Glutamatergic neuron (in vitro differentiated cells): ENCODE results near the gene SMC1B. TPM values are rescaled to one million over a fixed set of nuclear protein-coding genes. Genes with fewer than 3 reads are reported as not detected.

ENCODE experiments used
- DNase-seq: peaks from one replicate; pipeline ENCODE4 v3.0.0; 2022
- H3K27ac Mint-ChIP-seq: one replicate; pipeline ENCODE4 v1.8.0; 2020; ENCODE audit warnings: mild to moderate bottlenecking, mixed read lengths, inconsistent platforms; ENCODE audit not compliant: unreplicated experiment
- H3K27me3 Mint-ChIP-seq: one replicate; pipeline ENCODE4 v1.8.0; 2020; ENCODE audit warnings: mild to moderate bottlenecking, moderate library complexity, mixed read lengths, inconsistent platforms; ENCODE audit not compliant: unreplicated experiment
- H3K36me3 Mint-ChIP-seq: one replicate; pipeline ENCODE4 v1.8.0; 2020; ENCODE audit warnings: mild to moderate bottlenecking, mixed read lengths, inconsistent platforms; ENCODE audit not compliant: unreplicated experiment
- H3K4me1 Mint-ChIP-seq: one replicate; pipeline ENCODE4 v1.8.0; 2020; ENCODE audit warnings: mild to moderate bottlenecking, low read depth, mixed read lengths, inconsistent platforms; ENCODE audit not compliant: unreplicated experiment
- H3K4me3 Mint-ChIP-seq: one replicate; pipeline ENCODE4 v1.8.0; 2020; ENCODE audit warnings: mild to moderate bottlenecking, mixed read lengths, inconsistent platforms; ENCODE audit not compliant: unreplicated experiment
- H3K9me3 Mint-ChIP-seq: one replicate; pipeline ENCODE4 v1.8.0; 2020; ENCODE audit warnings: mild to moderate bottlenecking, moderate library complexity, mixed read lengths, inconsistent platforms; ENCODE audit not compliant: unreplicated experiment
- total RNA-seq: library from RNA; stranded (reverse); fragmentation: NEBNext Ultra II Directional; extraction: Animal tissue kit (Norgen Biotek cat#: 25700); gene quantifications from one replicate; pipeline ENCODE4 v1.2.1, GENCODE V29; 2021; ENCODE audit not compliant: unreplicated experiment
- TF ChIP-seq, protein P1 (sequence below): fragments of 200-600 bp; sonication (generic); IDR thresholded peaks from one replicate; pipeline ENCODE4 v1.5.0; 2021; ENCODE audit not compliant: partially characterized antibody, unreplicated experiment

The SMC1B gene
- total RNA-seq, 1 donor from 2014 or later: not detected

DNA sequence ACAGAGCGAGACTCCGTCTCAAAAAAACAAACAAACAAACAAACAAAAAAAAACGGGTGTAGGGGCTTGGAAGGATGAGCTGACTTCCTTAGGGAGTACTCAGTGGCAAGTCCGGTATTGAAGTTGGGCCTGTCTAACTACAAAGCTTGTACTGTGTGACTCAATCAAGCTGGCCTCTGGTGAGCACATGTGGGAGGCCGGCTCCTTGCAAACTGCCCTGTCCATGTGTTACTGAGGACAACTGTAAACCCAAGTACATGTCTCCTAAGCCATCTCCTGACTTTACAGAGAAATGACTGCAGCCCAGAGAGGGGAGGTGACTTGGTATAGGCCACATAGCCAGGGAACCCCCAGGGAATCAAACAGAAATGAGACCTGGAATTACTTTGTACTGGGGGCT lies 11.7 kb upstream of the SMC1B start:
- Mint-ChIP-seq H3K27ac (no peak overlapping the region), H3K4me3 (no peak overlapping the region), H3K27me3 (peaks cover 9% of the 10 kb centered on the region), H3K36me3 (peaks cover 8% of the 10 kb centered on the region), H3K9me3 (peaks cover 2% of the 10 kb centered on the region), H3K4me1 (peaks cover 4% of the 10 kb centered on the region)
- TF ChIP-seq, protein P1, sequence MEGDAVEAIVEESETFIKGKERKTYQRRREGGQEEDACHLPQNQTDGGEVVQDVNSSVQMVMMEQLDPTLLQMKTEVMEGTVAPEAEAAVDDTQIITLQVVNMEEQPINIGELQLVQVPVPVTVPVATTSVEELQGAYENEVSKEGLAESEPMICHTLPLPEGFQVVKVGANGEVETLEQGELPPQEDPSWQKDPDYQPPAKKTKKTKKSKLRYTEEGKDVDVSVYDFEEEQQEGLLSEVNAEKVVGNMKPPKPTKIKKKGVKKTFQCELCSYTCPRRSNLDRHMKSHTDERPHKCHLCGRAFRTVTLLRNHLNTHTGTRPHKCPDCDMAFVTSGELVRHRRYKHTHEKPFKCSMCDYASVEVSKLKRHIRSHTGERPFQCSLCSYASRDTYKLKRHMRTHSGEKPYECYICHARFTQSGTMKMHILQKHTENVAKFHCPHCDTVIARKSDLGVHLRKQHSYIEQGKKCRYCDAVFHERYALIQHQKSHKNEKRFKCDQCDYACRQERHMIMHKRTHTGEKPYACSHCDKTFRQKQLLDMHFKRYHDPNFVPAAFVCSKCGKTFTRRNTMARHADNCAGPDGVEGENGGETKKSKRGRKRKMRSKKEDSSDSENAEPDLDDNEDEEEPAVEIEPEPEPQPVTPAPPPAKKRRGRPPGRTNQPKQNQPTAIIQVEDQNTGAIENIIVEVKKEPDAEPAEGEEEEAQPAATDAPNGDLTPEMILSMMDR: no peak
- no peak for DNase-seq

- TF ChIP-seq, protein P1: no peak
- H3K27me3 Mint-ChIP-seq: peaks cover 8% of the 10 kb centered on the region
- H3K4me3 Mint-ChIP-seq: no peak overlapping the region
- no peak overlapping the region for H3K27ac Mint-ChIP-seq
- H3K4me1 Mint-ChIP-seq: peaks cover 4% of the 10 kb centered on the region
- peaks cover 2% of the 10 kb centered on the region for H3K9me3 Mint-ChIP-seq
- DNase-seq: no peak
- H3K36me3 Mint-ChIP-seq: peaks cover 8% of the 10 kb centered on the region
Measured at GRCh38 chr22:45424241-45424731, 10.9 kb upstream of the SMC1B start.

- TF ChIP-seq, protein P1: no peak
- H3K27ac Mint-ChIP-seq: no peak overlapping the region
- H3K4me3 Mint-ChIP-seq: no peak overlapping the region
- H3K36me3 Mint-ChIP-seq: peaks cover 15% of the 10 kb centered on the region
- H3K27me3 Mint-ChIP-seq: peaks cover 9% of the 10 kb centered on the region
- peaks cover 4% of the 10 kb centered on the region for H3K9me3 Mint-ChIP-seq
- H3K4me1 Mint-ChIP-seq: no peaks in the 10 kb centered on the region
- DNase-seq: no peak
Measured at GRCh38 chr22:45423524-45423923, 10.1 kb upstream of the SMC1B start.

DNA sequence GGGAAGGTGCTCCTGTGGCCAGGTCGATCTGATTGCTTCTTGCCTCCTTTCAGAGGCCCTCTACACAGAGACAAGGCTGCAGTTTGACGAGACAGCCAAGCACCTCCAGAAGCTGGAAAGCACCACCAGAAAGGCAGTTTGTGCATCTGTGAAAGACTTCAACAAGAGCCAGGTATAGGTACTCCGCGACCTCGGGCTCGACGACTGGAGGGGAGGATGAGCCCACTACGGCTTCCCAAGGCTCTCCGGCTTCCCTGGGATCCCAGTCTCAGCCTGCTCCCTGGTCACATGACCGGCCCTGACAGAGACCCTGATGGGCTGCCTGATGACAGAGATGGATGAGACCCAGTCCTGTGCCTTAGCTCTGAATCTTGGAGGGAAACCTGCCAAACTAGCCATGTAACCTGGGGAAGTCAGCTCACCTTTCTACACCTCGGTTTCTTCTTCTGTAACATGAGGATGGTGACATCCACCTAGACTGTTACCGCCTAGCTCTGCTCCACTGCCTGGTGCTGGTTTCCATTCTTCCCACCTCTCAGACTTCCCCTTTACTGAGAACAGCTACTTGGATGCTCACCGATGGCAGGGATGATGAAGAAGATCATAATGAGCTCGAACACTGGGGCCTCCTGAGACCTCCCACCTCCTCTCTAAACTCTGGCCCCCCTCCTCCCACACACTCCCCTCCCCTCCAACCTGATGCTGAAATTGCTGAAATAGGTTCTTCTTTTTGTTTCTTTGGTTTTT lies 9.0 kb upstream of the SMC1B start:
- peaks cover 7% of the 10 kb centered on the region for H3K27me3 Mint-ChIP-seq
- H3K4me1 Mint-ChIP-seq: no peaks in the 10 kb centered on the region
- H3K36me3 Mint-ChIP-seq: peaks cover 15% of the 10 kb centered on the region
- H3K9me3 Mint-ChIP-seq: peaks cover 3% of the 10 kb centered on the region
- H3K27ac Mint-ChIP-seq: no peak overlapping the region
- H3K4me3 Mint-ChIP-seq: no peak overlapping the region
- no peak for DNase-seq
- TF ChIP-seq, protein P1: no peak

- DNase-seq: no peak
- H3K4me3 Mint-ChIP-seq: no peak overlapping the region
- TF ChIP-seq, protein P1: no peak
- peaks cover 7% of the 10 kb centered on the region for H3K27me3 Mint-ChIP-seq
- peaks cover 15% of the 10 kb centered on the region for H3K36me3 Mint-ChIP-seq
- H3K4me1 Mint-ChIP-seq: no peaks in the 10 kb centered on the region
- H3K9me3 Mint-ChIP-seq: peaks cover 3% of the 10 kb centered on the region
- no peak overlapping the region for H3K27ac Mint-ChIP-seq
Measured at GRCh38 chr22:45421349-45422055, 8.1 kb upstream of the SMC1B start.
